PC-3 (cell line): Measurements from ENCODE around the gene EME2. TPM values are rescaled to one million over a fixed set of nuclear protein-coding genes. Genes with fewer than 3 reads are reported as not detected.

Experiments
- ATAC-seq: fragments of 200-7000 bp; cut with Tn5 transposase; 2 replicates; pipeline ENCODE4 v1.9.1; 2020; ENCODE audit warnings: mild to moderate bottlenecking, moderate library complexity
- BruUV-seq: library from RNA; stranded (reverse); fragments of 400-500 nt; replicated peaks from 2 replicates; lab custom pipeline; 2021; lab: Mats Ljungman, UMichigan
- CTCF ChIA-PET: fragments of 300-600 bp; sonication (Branson Sonifier 250); formaldehyde crosslinking; loops from one replicate; lab custom pipeline; 2022; ENCODE audit warnings: antibody characterized with exemption; lab: Charles Lee
- POLR2A ChIA-PET: fragments of 300-600 bp; sonication (Branson Sonifier 250); formaldehyde crosslinking; loops from one replicate; lab custom pipeline; 2022; ENCODE audit warnings: antibody characterized with exemption; ENCODE audit not compliant: unreplicated experiment; lab: Charles Lee
- DNase-seq: peaks from one replicate; pipeline ENCODE4 v3.0.0-alpha.2; 2015
- H2AFZ ChIP-seq: fragments of 300-600 bp; sonication (generic); 2 replicates; pipeline ENCODE4 v1.6.0; 2016; ENCODE audit warnings: antibody characterized with exemption, low read length
- H3F3A ChIP-seq: fragments of 300-600 bp; sonication (generic); one replicate; pipeline ENCODE4 v1.6.0; 2017; ENCODE audit warnings: antibody characterized with exemption, low read length, control low read depth, mild to moderate bottlenecking; ENCODE audit not compliant: unreplicated experiment
- H3K27ac ChIP-seq: fragments of 300-600 bp; sonication (generic); 2 replicates; pipeline ENCODE4 v1.5.1; 2016; ENCODE audit warnings: mild to moderate bottlenecking, low read length
- H3K27me3 ChIP-seq: fragments of 300-600 bp; sonication (generic); 2 replicates; pipeline ENCODE4 v1.6.1; 2016; ENCODE audit warnings: low read length, mixed read lengths
- H3K36me3 ChIP-seq: fragments of 300-600 bp; sonication (generic); 2 replicates; pipeline ENCODE4 v1.6.1; 2016; ENCODE audit warnings: low read depth, mixed run types, low read length, mixed read lengths
- H3K4me1 ChIP-seq: fragments of 300-600 bp; sonication (generic); 2 replicates; pipeline ENCODE4 v1.5.1; 2016; ENCODE audit warnings: low read length; ENCODE audit not compliant: insufficient read depth
- H3K4me2 ChIP-seq: fragments of 300-600 bp; sonication (generic); 2 replicates; pipeline ENCODE4 v1.6.0; 2016; ENCODE audit warnings: low read length
- H3K4me3 ChIP-seq: fragments of 300-600 bp; sonication (generic); 2 replicates; pipeline ENCODE4 v1.5.1; 2016; ENCODE audit warnings: mild to moderate bottlenecking, low read length, mixed read lengths
- H3K79me2 ChIP-seq: fragments of 300-600 bp; sonication (generic); 2 replicates; pipeline ENCODE4 v1.6.1; 2017; ENCODE audit warnings: low read length, mixed read lengths
- H3K9ac ChIP-seq: fragments of 300-600 bp; sonication (generic); 2 replicates; pipeline ENCODE4 v1.6.0; 2016; ENCODE audit warnings: mild to moderate bottlenecking, low read length
- H3K9me2 ChIP-seq: fragments of 300-600 bp; sonication (generic); replicated peaks from 2 replicates; pipeline ENCODE4 v1.6.1; 2016; ENCODE audit warnings: mixed run types, low read length, mixed read lengths
- H3K9me3 ChIP-seq: fragments of 300-600 bp; sonication (generic); 2 replicates; pipeline ENCODE4 v1.6.1; 2016; ENCODE audit warnings: low read length, mixed read lengths
- H4K20me1 ChIP-seq: fragments of 300-600 bp; sonication (generic); 2 replicates; pipeline ENCODE4 v1.6.1; 2016; ENCODE audit warnings: low read length, mixed read lengths
- CTCF ChIP-seq: fragments of 300-600 bp; sonication (generic); conservative IDR thresholded peaks from 2 replicates; pipeline ENCODE4 v1.5.1; 2017; ENCODE audit warnings: antibody characterized with exemption, low read depth, mild to moderate bottlenecking, low read length
- EZH2 ChIP-seq: fragments of 300-600 bp; sonication (generic); IDR thresholded peaks from one replicate; pipeline ENCODE4 v1.6.1; 2017; ENCODE audit warnings: antibody characterized with exemption, mild to moderate bottlenecking, low read length; ENCODE audit not compliant: unreplicated experiment
- EZH2phosphoT487 ChIP-seq: fragments of 300-600 bp; sonication (generic); IDR thresholded peaks from 2 replicates; pipeline ENCODE4 v1.6.1; 2018; ENCODE audit warnings: mild to moderate bottlenecking, antibody characterized with exemption, low read length, borderline replicate concordance
- intact Hi-C: fragments of 100-400 bp; cut with micrococcal nuclease; formaldehyde crosslinking; loops from 2 replicates; pipeline ENCODE4 v1.9.0; 2023
- total RNA-seq: library from RNA; depleted of rRNA; stranded (reverse); fragments of >200 nt; gene quantifications from 2 replicates; pipeline ENCODE4 v1.2.3, GENCODE V29; 2014

The EME2 gene
- total RNA-seq, 1 experiment from 2014 or later: 12.5 TPM

GRCh38 chr16:1724491-1724890 is 48.1 kb upstream of the EME2 start:
- no TSS peak for BruUV-seq
- Histone ChIP-seq H2AFZ (no peak overlapping the region), H3F3A (no peaks in the 10 kb centered on the region), H3K36me3 (no peaks in the 10 kb centered on the region), H3K27me3 (no peaks in the 10 kb centered on the region), H3K4me1 (peaks cover 15% of the 10 kb centered on the region; the same call in 1 of the 2 replicates), H3K4me2 (no peak overlapping the region), H3K27ac (no peak overlapping the region), H3K9me2 (no peaks in the 10 kb centered on the region), H3K79me2 (peaks cover 21% of the 10 kb centered on the region), H3K9me3 (no peaks in the 10 kb centered on the region), H3K4me3 (no peak overlapping the region), H4K20me1 (no peaks in the 10 kb centered on the region), H3K9ac (no peak overlapping the region)
- ChIA-PET POLR2A (no interaction called here), CTCF (no interaction called here)
- TF ChIP-seq CTCF (no peak), EZH2phosphoT487 (no peak), EZH2 (no peak)
- intact Hi-C loops: no loop called here
- no peak for DNase-seq
- no peak for ATAC-seq

GRCh38 chr16:1726661-1727502 is 45.7 kb upstream of the EME2 start:
- ChIA-PET POLR2A (interaction anchor here (0.6 kb wide), 1 partner anchor 384 kb away, joined by 12 read pairs; no protein-coding TSS in a partner anchor), CTCF (no interaction called here)
- no peaks in the 10 kb centered on the region for H3K27me3 ChIP-seq
- H3K4me1 ChIP-seq: peaks cover 11% of the 10 kb centered on the region; the same call in 1 of the 2 replicates
- H3K27ac ChIP-seq: no peak overlapping the region
- H4K20me1 ChIP-seq: no peaks in the 10 kb centered on the region
- H3K4me2 ChIP-seq: no peak overlapping the region
- ATAC-seq: no peak
- TF ChIP-seq CTCF (no peak), EZH2phosphoT487 (no peak), EZH2 (no peak)
- H3K36me3 ChIP-seq: no peaks in the 10 kb centered on the region
- no peaks in the 10 kb centered on the region for H3K9me3 ChIP-seq
- H3F3A ChIP-seq: no peaks in the 10 kb centered on the region
- H3K79me2 ChIP-seq: peaks cover 18% of the 10 kb centered on the region
- no peak overlapping the region for H3K9ac ChIP-seq
- no peak for DNase-seq
- no peak overlapping the region for H3K4me3 ChIP-seq
- intact Hi-C loops: no loop called here
- no peaks in the 10 kb centered on the region for H3K9me2 ChIP-seq
- H2AFZ ChIP-seq: no peak overlapping the region
- no TSS peak for BruUV-seq
